Stimulated activated CD8-positive, alpha-beta memory T cell treated with anti-CD3 and anti-CD28 coated beads, Interleukin-4, amount 100 ng/mL, for 1 hour (primary cell): ENCODE measurements around the gene SPINDOC.
"Not testable (repeated sequence)": the region's sequence is repeated elsewhere in the genome, so short reads cannot be mapped to it uniquely, and the experiment has no call there.

Source experiments
- DNase-seq, 2 donors: peaks; one replicate each; pipeline ENCODE4 v3.0.0-alpha.2; 2020; ENCODE audit warnings: low read depth in 2 of 2, low spot score in 1 of 2

The SPINDOC gene, protein sequence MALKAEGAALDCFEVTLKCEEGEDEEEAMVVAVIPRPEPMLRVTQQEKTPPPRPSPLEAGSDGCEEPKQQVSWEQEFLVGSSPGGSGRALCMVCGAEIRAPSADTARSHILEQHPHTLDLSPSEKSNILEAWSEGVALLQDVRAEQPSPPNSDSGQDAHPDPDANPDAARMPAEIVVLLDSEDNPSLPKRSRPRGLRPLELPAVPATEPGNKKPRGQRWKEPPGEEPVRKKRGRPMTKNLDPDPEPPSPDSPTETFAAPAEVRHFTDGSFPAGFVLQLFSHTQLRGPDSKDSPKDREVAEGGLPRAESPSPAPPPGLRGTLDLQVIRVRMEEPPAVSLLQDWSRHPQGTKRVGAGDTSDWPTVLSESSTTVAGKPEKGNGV

DNA sequence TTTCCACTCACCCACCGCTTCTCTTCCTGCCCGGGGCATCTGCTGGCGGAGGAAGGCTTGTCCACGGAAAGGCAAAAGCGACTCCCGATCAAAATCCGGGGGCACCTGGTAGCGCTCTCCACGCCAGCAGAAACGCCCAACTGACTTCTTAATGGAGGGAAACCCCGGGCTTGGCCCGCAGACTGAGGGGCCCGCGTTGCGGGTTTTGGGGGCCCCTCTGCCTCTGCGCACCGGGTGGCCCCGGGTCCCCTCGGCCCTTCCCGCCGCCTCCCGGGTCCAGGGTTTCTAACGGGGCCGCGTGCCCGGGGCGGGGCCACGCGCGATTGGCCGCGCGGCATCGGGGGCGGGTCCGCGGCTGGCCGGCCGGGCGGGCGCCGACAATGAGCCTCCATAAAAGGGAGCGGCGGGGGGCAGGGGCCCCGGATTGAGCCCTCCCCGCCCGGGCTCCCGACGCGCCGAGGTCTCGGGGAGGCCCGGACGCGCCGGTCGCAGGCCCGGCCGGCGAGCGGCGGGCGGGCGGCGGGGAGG lies at the start of gene SPINDOC:
TSS of gene SPINDOC (plus strand) at position 422 of the 528 bp plus-strand sequence. CDS start 231 bp downstream, outside the sequence.
- peak in 1 of 2 donors; percentile 43 for DNase-seq

DNA sequence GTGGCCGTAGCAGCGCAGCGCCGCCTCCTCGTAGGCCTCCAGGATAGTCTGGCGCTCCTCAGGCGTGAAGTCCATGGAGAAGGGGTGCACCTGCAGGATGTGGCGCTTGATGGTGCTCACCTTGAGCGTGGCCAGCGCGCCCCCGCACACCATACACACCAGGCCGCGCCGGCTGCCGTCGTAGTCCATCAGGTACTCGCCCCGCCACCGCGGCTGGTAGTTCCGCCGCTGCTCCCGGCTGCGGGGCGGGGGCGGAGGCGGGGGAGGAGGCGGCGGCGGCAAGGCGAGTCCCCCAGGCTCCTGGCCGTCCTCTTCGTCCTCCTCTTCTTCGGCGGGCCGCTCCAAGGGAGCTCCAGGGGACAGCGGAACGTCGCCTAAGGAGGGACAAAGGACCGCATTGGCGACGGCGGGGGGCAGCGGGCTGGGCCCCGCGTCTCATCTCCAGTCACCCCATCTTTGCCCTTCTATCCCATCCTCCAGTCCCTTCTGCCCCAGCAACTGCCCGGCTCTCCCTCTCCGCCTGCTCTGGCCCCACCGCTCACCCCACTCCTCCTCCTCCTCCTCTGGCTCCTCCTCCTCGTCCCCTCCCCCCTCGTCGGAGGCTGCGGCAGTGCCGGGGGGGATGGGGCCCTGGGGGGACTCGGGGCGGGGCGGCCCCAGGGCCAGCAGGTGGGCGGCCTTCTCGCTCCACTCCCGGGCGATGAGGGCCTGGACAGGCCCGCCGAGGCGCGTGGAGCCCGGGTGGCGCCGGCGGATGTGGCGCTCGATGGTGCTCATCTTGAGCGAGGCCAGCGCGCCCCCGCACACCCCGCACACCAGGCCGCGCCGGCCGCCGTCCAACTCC lies 49.5 kb upstream of the SPINDOC start:
- DNase-seq = no peak

DNA sequence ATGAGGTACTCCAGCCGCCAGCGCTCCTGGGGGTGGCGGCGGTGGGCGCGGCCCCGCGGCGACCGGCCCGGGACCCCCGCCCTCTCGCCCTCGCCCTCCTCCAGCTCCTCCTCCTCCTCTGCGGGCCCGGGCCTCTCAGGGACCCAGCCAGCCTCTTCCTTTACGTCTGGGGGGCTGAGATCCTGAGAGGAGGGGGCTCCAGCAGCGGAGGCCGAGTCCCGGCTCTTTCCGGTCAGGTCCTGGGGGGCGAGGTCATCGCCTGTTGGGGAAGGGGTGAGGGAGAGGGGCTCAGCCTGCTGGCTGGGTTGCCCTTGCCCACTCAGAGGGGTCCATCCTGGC lies 48.9 kb upstream of the SPINDOC start:
- DNase-seq = no peak

DNA sequence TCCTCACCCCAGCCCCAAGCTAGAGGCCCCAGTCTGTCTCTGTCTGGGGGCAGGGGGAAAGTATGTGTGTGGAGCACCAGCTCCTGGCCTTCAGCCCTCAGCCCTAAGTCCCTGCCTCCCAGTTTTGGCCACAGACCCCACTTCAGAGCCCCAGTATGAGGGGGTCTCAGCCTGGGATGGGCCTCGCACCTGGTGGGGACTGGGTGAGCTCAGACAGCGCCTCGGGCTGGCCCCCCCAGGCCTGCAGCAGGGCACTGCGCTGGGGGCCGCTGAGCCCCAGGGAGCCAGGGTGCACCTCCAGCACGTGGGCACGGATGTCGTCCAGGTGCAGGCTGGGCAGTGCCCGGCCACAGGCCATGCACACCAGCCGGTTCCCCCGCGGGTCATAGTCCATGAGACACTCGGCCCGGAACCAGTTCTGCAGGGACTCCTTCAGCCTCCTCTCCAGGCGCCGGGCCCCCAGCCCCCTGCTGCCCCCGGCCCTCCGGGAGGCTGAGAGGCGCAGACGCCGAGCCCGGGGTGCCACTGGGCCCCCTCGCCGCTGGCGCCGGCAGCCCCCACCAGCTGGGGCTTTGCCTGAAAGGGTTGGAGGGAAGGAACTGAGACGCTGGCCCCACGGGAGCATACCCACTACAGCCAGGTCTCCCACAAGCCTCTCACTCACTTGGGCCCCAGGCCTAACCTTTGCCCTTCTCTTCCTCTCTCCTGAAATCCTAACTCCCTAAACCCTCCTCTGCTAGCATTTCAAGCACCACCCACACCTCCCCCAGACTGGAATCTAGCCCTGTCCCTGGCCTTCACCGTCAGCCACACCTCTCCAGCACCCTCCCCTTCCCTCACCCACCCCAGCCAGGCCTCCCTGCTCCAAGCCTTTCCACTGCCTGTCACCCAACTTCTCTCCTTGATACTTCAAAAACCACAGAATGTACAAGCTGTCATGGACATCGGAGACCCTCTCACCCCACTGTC lies 48.3 kb upstream of the SPINDOC start:
- no peak for DNase-seq

DNA sequence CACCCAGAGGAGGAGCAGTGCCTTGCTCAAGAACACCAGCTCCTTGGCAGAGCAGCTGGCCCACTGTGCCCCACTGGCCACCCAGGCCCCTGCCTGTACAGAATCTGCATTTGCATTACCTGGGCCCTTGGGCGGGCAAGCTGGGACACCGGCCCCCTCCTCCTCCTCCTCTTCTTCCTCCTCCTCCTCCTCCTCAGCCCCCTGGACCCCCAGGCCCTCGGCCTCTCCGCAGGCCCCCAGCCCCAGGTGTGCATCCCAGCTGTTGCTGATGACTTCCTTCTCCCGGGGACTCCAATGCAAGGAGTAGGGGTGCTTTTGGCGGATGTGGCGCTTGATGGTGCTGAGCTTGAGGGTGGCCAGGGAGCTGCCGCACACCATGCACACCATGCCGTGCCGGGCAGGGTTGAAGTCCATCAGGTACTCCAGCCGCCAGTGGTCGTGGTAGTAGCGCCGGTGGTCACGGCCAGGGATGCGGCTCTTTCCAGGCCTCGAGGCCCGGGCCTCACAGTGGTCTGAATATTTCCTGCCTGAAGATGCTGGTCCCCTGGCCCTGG lies 47.5 kb upstream of the SPINDOC start:
- DNase-seq = no peak

DNA sequence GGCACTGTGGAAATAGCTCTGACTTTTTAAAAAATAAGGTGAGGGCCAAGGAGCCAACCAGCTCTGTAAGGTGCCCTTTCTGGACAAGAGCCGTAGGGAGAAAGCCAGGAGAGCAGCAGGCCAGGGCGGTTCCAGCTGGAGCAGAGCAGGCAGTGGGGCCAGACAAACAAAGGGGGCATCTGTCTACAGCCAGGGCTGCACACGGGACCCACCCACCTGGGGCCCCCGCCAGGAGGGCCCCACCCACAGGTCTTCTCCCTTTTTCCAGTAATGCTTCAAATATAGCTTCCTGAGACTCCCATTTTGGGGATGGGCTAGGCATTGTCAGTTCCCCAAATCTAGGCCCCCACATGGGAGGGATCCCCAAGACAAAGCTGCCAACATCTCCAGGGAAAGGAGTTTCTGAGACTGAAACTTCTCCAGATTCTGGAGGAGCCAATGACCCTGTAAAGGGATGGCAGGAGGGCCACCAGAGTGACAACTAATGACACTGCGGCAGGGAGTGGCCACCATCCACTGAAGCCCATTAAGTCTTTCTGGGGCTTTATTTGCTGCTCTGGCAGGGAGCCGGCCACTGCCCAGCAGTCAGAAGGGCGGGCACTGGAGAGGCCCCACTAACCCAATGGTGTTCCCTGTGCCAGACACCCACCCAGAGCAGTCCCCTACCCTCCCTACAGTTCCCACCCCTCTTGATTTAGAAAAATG lies 46.6 kb upstream of the SPINDOC start:
- DNase-seq = no peak

DNA sequence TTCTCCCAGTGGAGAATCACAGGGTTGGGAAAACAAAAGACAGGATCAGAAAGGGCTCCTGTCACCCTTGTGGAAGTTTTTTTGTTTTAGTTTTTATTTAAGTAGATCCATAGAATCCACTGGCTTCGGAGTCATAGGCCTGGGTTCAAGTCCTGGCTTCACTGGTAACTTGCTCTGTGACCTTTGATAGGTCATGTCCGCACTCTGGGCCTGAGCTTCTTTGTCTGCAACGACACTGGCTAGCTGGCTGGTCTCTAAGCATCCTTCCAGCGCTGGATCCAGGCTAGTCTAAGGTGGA lies 46.0 kb upstream of the SPINDOC start:
- DNase-seq = no peak

DNA sequence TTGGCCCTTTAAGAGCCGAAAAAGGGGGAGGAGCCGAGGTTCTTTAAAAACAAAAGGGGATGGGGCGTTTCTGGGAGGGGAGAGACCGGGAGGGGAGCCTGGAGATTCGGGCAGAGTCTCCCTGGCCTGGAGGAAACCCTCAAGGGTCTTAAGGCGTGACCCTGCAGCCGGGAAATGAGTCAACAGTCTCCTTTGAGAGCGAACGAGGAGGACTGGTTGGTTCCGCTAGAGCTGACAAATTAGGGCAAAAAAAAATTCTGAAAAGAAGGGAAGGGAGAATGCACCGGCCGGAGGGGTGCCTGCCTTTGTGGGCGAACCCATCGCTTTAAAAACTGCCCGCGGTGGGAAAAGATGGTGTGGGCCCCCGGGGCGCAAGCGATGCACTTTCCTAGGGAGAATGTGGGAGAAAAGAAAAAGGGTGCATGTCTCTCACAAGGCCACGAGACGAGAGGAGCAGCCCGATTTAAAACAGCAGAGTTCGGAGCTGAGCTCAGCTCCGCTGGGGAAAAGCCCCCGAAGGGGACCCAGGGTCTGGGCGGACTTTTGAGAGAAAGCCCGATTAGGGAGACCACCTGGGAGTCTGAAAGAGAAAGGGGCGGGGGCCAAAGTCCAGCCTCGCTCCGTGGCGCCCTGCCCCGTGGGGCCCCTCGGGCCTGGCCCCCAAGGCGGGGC lies 45.6 kb upstream of the SPINDOC start:
- no peak for DNase-seq

DNA sequence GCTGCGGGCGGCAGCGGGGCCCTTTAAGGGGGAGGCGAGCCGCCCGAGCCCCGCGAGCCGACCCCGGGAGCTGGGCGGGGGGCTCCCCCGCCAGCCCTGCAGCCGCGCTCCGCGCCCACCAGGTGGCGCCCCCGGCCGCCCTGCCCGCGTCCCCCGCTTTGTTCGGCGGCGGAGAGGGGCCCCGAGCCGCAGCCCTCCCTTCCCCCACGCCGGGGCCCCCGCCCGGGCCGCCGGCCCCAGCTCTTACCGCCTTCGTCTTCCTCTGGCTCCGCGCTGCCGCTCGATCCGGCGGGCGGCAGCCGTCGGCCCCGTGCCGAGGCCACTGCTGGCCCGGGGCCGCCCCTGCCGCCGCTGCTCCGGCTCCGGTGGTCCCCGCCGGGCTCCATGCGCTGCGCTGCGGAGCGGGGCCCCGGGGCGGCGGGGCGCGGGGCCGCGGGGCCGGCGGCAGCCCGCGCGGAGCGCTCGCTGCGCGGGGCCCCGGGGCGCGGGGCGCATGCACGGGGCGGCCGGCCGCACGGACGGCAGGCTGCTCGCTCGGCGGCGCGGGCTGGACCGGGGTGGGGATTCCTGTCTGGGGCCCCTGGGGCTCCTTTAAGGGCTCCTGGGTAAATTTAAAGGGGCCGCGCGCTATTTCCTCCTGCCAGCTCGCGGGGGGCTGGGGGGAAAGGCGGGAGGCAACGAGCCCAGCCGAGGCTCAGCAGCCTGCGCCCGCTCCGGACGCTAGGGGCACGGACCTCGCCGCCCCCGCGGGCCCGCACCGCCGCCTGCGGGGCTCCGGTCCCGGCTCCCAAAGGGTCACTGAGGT lies 44.8 kb upstream of the SPINDOC start, which contains the start of gene ZFTA:
TSS of gene ZFTA (minus strand) at position 539 of the 805 bp plus-strand sequence. CDS start at position 386, 153 bp downstream.
- peak; percentile 33 to 41 for DNase-seq

DNA sequence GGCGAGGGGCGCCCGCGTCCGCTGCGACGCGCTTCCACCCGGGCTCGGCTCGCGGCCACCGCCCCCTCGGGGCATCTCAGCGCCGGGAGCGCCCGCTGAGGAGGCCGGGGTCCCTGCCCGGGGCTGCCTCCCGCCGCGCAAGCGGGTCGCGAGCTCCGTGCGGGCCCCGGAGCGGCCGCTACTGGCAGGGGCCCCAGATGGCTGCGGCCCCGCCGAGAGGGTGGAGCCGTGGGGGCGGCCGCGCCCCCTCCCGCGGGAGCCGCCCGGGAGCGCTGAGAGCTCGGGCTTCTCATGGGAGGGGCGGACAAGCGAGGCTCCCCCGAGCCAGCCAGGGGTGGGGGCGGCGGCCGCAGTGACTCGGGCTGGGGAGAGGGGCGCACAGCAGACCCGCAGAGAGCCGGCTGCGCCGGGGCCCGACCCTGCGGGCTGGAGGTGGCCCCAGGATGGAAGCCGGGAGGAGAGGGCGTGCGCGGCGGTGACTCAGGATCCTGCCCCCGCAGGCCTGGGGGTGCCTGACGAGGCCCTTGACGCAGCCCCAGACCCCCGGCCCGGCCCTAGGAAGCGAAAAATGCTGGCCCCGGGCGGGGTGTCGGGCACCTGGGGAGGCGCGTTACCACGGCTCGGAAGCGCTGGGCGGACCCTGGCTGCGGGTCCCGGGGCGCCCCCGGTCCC lies 44.1 kb upstream of the SPINDOC start:
- no peak for DNase-seq

DNA sequence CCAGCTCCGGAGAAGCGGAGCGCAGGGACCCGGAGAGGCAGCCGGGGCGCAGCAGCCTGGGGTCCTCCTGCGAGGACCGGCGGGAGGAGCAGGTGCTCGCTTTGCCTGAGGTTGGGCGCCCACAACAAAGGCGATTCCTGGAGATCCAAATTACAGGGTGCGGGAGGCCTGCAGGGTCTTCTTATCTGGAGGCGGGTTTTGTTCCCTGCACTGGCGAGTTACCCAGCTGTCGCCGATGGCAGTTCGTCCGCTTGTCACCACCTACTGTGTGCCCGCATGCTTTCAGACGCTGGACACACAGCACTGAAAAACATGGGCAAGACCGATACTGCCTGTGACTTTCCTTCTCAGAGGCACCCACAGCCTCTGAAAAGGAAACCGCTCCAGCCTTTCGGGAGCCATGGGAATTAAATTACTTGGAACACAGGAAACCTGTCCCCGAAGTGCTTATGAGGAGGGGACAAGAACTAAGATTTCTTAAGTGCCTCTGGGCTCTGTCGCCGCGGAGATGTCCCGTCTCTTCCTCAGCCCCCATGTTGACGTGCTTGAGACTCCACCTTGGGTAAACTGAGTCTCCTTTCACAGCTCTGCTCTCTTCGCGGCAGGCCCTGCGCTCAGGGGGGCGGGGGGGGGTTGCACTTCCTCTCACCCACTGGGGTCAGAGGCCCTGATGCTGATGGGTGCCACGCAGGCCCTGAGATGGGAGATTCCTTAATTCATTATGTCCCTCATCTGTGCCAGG lies 43.4 kb upstream of the SPINDOC start:
- no peak for DNase-seq

DNA sequence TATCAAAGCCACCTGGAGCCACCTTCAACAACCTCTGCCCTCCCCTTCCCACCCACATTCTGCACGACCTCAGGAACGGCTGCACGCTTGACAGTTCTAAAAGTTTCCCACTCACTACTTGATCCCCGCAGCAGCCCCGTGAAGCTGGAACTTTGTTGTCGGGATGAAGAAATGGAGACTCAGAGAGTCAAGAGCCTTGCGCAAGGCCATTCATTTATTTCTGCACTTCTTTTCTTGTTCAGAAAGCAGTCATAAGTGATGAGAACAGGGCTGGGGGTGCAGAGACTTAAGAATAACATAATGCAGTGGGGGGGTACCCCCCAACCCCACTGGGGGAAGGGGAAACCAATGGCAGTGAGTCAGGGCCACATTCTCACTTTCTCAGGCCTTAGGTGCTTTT lies 42.5 kb upstream of the SPINDOC start:
- DNase-seq = no peak

DNA sequence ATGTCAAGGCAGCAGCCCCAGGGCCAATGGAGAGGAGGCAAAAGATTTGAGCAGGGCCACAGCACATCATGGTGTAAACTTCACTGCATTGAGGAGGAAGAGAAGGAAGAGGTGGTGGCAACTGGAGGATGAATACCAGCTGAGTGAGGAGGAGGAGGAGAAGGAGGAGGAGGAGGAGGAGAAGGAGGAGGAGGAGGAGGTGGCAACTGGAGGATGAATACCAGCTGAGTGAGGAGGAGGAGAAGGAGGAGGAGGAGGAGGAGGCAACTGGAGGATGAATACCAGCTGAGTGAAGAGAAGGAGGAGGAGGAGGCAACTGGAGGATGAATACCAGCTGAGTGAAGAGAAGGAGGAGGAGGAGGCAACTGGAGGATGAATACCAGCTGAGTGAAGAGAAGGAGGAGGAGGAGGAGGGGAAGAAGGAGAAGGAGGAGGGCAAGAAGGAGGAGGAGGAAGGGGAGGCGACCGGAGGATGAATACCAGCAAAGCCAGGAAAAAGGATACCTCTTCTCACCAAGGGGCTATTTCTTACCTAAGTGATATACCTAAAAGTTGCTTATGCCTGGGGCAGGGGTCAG lies 41.4 kb upstream of the SPINDOC start:
- not testable (repeated sequence) for DNase-seq

DNA sequence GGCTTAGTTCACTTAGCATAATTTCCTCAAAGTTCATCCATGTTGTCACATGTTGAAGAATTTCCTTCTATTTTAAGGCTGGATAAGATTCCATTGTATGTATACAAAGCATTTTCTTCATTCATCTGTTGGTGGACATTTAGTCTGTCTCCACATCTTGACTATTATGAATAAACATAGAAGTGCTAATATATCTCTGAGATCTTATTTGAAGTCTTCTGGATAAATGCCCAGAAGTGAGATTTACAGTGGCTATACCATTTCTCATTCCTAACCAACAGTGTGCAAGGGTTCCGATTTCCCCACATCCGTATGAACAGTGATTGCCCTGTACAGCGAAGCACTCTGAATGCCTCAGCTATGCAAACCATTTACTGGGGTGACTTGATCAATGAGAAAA lies 38.1 kb upstream of the SPINDOC start:
- DNase-seq = no peak

DNA sequence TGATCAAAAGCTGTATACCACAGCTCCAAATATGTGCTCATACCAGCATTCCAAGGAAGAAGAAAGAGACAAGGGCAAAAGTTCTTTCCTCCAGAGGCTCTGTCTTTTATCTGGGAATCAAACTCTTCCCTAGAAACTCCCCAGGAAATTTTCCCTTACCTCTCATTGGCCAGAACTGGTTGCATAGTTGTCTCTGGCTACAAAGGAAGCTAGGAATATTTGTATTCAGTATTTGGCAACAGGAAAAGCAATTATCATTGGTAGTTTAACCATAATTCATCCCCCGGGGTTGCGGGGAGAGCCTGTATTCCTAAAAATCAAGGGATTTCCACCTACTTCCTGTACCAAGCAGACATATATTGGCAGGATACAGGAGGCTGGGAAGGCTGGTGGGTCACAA lies 34.2 kb upstream of the SPINDOC start:
- no peak for DNase-seq

DNA sequence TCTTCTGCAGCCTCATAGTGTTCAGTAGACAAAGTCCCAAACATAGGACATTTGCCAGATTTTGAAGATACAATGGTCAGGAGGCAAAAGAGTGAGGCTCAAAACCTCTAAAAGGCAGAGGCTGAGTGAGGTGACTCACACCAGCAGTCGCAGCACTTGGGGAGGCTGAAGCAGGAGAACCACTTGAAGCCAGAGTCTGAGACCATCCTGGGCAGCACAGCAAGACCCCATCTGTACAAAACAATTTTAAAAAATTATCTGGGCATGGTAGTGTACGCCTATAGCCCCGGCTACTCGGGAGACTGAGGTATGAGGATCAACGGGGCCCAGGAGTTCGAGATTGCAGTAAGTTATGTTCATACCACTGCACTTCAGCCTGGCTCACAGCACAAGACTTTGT lies 30.5 kb upstream of the SPINDOC start:
- DNase-seq = no peak

DNA sequence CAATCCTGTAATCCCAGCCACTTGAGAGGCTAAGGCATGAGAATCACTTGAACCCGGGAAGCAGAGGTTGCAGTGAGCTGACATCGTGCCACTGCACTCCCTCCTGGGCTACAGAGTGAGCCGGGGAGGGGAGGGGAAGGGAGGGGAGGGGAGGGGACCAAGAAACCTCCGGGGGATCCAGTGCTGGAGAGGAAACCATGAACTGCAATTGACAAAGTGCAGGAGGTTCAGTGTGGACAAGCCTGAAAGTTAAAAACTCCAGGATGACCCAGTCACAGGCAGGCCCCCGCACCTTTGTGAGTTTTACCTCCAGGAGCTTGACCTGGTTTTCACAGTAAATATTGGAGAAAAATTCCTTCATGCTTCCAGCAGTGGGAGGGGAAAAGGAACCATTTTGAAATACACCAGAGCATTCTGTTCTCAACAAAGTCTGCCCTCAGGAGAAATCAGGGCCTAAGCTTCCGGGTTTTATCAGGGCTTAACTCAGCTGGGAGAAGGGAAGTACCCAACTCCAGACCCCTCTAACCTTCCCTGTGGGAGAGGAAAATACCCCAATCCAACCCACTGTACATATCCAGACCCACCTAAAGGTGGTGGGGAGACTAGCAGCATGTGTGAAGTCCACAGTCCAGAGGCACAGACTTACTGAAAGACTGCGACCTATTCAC lies 29.2 kb upstream of the SPINDOC start:
- no peak for DNase-seq
